ENCODE data around the gene AGAP1.
"Not testable (repeated sequence)": the region's sequence is repeated elsewhere in the genome, so short reads cannot be mapped to it uniquely, and the experiment has no call there.

Gene AGAP1

GRCh38 chr2:236056141-236056540 is 562.3 kb downstream of the AGAP1 start:
- DNase-seq = no peak

GRCh38 chr2:236057375-236057774 is 563.5 kb downstream of the AGAP1 start:
- DNase-seq = no peak

- no peak for DNase-seq
Observed at GRCh38 chr2:236061497-236061896, 567.7 kb downstream of the AGAP1 start.

DNA sequence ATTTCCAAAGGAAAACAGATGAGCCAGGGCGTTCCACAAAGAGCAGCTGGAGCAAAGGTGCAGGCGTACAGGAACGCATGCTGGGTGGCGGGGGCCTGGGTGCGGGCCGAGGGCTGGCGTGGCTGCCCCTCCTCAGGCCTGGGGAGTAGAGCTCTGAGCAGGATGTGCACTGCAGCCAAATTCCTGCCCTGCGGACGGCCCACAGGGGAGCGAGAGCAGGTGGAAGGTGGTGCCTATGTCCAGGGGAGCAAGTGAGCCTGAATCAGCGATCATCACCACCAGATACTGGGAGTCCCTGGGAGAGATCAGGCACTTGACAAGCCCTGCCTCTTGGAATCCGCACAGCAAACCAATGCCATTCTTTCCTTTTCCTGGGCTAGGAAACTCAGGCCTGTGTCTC is 568.1 kb downstream of the AGAP1 start:
- DNase-seq = no peak

DNA sequence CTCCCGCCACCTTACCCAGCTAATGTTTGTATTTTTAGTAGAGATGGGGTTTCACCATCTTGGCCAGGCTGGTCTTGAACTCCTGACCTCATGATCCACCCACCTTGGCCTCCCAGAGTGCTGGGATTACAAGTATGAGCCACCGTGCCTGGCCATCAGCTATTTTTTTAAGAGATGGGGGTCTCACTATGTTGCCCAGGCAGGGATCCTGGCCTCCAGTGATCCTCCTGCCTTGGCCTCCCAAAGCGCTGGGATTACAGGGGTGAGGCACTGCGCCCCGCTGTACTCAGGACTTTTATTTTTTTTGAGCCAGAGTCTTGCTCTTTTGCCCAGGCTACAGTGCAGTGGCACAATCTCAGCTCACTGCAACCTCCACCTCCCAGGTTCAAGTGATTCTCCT is 569.0 kb downstream of the AGAP1 start:
- DNase-seq = not testable (repeated sequence)

GRCh38 chr2:236063994-236064393 is 570.2 kb downstream of the AGAP1 start:
- no peak for DNase-seq

DNA sequence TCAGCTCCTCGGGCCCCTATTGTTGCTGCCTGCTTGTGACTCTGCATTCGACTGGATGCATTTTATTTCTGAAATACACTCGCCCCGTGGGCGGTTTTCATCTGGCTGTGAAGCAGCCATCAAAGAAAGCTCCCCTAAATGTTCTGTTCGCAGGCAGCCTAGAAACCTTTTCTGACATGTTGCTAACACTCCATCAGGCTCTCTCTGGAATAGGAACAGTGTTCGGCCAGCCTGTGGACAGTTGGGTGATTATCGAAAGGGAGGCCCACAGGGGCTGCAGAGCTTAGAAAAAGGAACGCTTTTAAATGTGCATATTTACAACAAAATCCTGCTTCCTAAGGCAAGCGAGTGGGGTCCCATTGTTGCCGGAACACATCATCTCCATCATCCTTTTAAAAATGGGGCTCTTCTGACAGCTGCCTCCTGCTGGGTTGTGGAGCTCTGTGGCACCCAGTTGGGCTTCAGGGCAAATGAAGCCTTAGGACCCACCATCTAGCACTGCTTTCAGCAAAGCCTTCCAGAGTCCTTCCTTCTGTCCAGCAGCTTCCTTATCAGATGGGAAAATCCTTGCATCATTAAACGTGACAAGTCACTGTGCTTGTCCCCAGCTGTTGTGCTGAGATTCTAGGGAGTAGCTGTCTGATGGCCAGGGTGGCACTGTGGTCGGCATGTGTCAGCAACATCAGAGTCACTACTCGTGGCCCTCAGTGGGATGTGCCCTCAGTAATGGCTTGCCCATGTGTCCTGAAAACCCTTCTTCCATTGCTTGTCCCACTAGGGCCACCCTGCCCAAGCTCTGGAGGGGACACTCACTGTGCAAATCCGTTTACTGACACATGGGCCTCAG is 571.7 kb downstream of the AGAP1 start:
- DNase-seq = no peak

DNA sequence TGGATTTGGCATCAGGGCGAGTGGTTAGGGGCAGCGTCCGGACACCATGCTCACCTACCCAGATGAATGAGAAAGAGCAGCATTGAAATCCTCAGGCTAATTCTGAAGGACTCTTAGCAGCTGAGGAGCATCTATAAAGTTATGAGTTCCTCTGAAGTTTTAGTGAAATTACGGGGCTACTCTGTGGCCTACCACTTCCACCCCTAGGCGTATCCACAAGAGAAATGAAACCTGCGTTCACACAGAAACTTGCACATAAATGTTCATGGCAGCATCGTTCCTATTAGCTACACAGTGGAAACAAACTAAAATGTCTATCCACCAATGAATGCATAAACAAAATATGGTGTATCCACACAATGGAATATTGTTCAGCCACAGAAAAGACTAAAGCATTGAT is 576.4 kb downstream of the AGAP1 start:
- DNase-seq = no peak

DNA sequence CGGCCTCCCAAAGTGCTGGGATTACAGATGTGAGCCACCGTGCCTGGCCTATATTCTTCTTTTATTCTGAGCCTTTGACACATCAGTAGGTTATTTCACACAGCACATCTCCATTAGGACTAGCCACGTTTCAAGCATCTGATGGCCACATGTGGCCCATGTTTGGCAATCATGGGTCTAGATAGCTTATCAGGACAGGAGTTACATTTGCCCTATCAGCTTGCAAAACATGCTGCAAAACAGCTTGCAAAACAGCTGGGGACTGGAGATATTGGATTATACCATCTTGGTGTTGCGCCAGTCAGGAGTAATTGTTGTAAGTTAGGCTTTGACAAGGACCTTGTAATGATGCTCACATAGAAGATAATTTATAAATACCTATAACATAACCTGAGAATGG is 579.4 kb downstream of the AGAP1 start:
- no peak for DNase-seq

GRCh38 chr2:236073867-236074655 is 580.2 kb downstream of the AGAP1 start:
- DNase-seq = no peak

GRCh38 chr2:236075802-236076201 is 582.0 kb downstream of the AGAP1 start:
- no peak for DNase-seq

DNA sequence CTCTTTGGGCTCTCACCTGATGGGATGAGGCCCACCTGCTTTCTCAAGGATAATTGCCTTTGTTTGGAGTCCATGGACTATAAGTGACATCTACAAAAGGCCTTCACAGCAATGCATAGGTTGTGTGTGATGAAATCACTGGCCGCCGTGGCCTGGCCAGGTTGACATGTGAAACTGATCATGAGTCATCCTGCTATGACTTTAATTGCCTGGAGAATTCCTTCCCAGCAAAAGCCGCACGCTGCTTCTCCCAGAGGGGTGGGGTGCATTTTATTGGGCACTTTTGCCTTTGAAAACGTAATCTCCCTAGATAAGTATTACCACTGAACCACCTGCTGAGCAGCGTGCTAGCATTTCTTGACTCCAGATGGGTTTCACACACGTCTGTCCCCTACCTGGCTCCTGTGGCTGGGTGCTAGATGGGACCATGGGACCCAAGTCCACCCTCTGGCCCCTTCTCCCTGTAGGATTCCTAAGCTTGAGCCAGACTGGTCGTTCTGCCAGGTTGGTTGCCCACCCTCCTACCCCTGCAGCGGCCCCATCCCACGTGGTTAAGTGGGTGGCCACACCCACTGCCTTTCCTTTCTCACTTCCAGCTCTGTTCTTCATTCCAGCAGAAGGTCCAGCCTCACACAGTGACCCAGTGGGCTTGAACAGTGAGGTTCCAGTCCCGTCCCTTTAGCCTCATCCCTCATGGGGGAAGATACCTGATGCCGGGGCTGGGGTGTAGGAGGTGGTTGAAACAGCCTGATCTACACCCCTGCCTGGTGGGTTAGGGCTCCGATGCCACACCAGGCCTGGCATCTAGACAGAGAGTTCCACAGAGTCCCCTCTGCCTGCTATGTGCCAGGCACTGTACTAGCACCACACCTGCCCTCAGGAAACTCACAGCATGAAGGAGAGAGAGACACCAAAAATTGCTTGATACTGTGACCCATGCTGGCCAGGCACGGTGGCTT is 584.7 kb downstream of the AGAP1 start:
- DNase-seq = no peak

- DNase-seq = no peak
Observed at GRCh38 chr2:236080412-236080811, 586.6 kb downstream of the AGAP1 start.

GRCh38 chr2:236081171-236081570 is 587.3 kb downstream of the AGAP1 start:
- DNase-seq = no peak

DNA sequence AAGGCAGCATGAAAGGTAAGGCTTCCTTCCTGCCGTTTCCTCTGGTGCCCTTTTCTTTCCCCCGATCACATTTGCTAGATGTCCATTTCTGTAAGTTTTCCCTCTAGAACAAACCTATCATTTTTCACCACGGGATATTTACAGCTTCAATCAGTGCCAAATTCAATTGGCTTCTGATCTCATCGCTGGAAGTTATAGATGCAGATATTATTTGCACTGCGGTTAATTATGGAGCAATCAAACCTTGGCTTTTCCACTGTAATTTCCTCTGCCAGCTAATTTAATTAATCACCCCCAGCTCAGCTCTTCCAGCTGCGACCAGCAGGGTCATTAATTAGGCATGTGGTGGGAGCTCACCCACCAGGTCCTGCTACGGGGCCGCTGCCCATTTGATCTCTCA is 588.2 kb downstream of the AGAP1 start:
- no peak for DNase-seq

DNA sequence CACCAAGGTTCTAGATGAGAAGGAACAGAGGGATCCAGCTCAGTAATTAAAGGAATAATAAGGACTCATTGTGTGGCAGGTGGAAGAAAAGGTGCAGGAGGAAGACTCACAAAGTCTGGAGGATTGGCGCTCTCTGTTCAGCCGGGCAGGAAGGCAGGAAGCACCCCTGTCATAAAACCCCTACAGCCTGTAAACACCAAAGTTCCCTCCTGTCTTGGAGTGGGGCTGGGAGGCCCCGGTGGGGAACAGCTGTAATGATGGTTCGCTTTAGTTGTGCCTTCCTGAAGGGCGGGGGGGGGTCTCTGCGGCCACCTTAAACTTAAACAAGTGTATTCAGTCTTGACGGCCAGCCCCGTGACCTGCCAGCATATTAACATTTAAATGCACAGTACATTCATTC is 590.1 kb downstream of the AGAP1 start:
- DNase-seq = no peak

- no peak for DNase-seq
Observed at GRCh38 chr2:236085211-236085610, 591.4 kb downstream of the AGAP1 start.

DNA sequence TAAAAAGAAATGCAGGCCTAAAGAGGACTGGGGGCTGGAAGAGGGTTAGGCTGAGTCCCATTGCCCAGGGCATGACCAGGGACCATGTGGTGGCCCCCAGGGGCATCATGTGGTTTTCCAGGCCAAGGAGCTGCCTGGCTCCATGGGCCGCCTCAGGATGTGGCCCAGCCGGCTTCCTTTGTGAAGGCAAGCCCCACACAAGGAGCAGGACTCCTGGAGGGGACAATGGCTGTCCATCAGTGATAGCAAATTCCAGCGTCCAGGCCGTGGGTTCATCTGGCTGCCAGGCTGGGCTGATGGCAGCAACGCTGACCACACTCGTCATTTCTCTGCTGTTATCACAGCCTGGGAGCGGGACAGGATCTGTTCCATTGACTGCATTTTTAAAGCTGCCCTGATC is 591.8 kb downstream of the AGAP1 start:
- no peak for DNase-seq

- DNase-seq = no peak
Observed at GRCh38 chr2:236086403-236086970, 592.6 kb downstream of the AGAP1 start.

- no peak for DNase-seq
Observed at GRCh38 chr2:236086971-236087465, 593.2 kb downstream of the AGAP1 start.

GRCh38 chr2:236088368-236089057 is 594.7 kb downstream of the AGAP1 start:
- no peak for DNase-seq
